Right kidney (tissue), 1 donor: ENCODE results near the gene FBXO41.
"Not testable (repeated sequence)": the region's sequence is repeated elsewhere in the genome, so short reads cannot be mapped to it uniquely, and the experiment has no call there.

Source experiments
- DNase-seq: peaks from one replicate; pipeline ENCODE4 v3.0.0-alpha.2; 2016

FBXO41 gene

DNA sequence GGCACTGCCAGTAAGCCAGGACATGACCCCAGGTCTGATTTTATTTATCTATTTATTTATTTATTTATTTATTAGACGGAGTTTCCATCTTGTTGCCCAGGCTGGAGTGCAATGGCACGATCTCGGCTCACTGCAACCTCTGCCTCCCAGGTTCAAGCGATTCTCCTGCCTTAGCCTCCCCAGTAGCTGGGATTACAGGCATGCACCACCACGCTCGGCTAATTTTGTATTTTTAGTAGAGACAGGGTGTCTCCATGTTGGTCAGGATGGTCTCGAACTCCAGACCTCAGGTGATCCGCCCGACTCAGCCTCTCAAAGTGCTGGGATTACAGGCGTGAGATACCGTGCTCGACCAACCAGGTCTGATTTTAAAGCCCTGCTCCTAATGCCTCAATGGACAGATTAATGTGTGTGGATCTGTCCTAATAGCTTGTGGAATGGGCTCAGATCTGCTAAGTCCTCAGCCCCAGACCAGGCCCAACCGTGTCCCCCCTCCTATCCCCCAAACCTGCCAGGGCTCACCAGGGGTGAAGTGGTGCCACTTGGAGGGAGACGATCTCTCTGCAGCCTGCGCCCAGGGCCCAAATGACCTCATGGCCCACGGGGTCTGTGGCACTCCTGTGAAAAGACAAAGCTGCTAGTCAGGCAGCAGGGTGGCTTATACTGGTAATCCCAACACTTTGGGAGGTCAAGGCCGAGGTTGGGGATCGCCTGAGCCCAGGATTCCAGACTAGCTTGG lies 21.4 kb downstream of the FBXO41 start:
- not testable (repeated sequence) for DNase-seq

DNA sequence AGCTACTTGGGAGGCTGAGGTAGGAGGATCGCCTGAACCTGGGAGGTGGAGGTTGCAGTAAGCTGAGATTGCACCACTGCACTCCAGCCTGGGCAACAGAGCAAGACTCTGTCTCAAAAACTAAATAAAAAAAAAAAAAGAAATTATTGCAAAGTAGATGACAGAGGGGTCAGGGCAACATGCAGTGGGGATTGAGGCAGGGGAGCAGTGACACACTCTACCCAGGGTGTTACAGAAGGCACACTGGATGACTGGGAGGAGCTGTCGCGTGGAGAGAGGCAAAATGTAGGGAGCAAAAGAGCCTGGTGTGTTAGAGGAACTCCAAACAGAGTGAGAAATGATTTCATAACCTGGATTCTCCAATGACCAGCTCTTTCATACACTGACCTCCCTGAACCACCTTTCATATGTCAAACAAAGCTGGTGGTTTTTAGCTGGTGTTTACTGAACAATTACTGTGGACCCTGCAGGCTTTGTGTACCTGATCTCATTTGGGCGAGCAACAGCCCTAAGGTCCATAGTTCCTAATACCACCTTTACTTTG lies 22.1 kb downstream of the FBXO41 start:
- no peak for DNase-seq

DNA sequence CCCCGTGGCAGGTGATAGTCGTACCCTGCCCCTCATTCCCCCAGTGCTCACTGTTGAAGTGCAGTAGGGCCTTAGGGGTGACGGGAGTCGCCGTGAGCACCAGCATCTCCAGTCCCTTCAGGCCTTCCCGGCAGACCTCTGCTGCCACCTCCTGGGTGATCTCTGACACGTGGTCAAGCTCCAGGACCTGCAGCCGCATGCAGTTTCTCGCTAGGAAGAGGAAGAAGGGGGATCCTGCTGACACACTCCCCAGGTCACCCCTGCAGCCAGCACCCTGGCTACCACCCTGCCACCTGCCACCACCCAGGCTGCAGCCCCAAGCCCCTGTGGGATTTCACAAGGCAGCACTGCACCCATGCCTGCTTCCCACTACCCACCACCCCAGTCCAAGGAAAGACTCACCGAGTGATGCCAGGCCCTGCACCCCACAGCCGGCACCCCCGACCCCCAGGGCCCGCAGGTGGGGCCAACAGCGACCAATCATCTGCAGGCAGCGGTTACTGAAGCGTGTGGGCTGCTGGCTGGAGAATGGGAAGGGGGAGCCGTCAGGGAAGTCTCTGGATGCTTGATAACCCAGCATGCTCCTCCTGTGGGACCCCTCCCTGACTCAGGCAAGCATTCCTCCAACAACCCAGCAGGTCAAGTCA lies 23.8 kb downstream of the FBXO41 start:
- no peak for DNase-seq

DNA sequence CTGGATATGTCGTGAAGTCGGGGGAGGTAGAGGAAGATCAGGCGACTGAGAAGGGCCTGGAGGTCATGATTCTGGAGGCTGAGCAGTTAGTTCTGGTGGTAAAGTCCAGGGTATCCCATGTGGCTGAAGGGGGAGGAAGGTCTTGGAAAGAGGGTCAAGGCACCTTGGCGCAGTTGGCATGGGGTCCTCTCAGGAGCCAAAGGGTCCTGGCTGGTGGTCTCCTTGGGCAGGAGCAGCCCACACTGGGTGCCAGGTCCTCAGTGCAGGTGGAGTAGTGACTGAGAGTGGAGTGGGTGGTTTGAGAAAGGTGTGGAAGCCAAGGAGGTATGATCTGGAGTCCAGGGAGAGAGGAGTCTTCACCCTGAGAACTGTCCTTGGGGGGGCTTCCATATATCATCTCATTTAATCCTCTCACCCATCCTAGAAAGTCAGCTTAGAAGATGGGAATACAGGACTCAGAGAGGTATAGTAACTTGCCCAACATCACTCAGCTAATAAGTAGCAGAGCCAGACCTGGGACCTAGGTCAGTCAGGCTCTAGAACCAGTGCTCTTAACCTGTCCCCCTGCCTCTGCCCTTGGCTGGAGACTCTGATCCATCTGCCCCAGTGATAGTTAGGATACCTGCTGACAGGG lies 24.5 kb downstream of the FBXO41 start:
- no peak for DNase-seq

DNA sequence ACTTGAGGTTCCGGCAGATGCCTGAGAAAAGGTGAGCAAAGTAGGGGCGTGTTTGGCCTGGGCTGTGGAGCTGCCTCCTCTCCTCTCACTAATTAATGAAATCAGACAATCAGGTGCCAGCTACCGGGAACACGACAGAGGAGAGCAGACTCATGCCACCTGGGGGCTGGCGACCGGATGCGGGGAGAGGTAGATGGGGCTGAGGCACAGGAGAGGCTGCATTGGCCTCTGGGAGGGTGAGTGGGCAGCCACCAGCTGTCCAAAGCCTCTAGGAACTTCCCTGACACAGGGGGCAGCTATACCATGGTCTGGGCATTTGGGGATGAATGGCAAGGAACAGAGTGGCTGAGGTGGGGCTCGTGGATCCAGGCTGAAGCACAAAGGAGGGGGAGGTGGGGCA lies 25.0 kb downstream of the FBXO41 start:
- no peak for DNase-seq

DNA sequence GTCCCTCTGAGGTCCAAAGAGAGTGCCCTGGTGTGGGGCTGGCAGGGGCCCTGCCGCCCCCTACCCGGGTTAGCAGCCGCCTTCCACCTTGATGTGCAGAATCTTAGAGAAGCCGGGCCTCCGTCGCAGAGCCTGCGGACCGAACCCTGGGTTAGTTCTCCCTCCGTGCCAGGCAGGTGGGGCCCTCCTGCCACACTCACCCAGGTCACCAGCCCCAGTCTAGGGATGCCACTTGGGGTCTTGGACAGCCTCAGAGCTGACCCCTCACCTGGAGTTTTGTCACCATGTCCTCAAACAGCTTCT lies 25.4 kb downstream of the FBXO41 start:
- DNase-seq = no peak

DNA sequence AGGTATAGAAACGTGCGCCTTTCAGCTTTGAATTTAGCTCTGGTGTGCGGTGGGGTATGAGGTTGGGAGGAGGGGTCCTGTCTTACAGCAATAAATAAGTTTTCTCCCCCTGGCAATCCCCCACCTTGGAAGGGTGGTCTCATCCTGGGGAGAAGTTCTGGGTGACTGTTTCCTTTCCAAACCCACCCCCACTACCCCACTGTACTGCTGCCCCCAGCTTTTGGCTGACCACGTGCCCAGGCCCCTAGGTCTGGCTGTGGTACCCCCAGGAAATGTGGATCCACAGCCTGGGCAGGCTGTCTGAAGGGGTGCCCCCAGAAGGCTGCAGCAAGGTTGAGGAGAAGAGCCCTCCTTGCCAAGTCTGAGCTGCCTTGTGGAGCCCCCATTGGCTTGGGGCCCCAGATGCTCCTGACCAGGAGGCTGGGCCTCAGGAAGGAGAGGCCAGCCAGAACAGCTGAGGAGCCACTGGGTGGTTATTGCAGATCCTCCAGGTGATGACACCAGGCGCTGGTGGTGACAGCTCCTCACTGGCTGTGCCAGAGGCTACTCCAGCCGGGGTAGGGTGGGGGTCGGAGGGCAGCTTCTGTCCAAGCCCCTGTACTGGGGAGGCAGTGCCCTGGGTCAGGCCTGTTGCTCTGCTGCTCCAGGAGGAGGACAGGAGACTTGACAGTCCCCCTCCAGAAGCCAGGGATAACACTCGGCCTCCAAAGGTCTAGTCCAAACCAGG lies 25.9 kb downstream of the FBXO41 start:
- no peak for DNase-seq

DNA sequence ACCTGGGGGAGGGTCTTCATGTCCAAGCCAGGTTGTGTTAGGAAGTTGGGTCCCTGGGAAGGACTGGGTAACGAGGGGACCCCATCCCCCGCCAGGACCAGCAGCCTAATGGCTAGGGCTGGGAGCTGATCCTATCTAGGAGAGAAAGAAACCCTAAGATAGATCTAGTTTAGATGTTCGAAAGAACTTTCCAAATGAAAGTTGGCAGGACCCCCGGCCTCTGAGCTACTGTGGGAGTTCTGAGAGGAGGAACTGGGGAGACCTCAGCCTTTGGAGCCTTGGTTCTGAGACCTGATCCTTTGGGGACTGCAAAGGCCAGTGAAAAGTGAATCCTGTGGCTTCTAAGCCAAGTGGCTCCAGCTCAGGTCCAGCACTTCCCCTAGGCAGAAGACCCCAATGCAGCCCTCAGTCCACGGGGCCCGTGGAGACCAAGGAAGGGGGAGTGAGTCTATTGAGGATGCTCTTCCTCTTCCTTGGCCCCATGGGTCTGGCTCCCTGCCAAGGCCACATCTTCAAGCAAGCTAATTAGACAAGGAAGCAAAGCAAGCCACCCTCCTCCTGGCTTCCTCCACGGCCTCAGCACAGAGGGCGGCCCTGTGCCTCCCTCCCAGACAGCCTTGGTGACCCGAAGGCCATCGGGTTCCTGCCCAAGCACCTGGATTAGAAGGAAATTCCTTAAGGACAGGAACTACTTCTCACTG lies 26.7 kb downstream of the FBXO41 start:
- DNase-seq = no peak

DNA sequence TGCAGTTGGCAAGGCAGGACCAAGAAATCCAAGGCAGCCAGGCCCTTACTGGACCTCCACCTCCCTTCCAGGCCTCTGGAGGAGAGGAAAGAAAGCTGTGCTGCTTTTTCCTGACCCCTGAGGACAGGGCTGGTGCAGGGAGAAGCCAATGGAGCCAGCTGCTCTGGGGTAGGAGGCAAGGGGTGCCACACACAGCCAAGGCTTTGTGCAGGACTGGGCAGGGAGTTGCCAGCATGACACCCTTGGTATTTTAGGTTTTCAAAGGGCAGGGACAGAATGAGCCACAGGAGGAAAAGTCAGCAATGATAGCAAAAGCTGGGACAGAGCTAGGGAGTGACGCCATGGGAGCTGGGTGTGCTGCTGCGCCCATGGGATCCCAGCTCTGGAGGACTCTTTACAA lies 27.3 kb downstream of the FBXO41 start:
- no peak for DNase-seq

DNA sequence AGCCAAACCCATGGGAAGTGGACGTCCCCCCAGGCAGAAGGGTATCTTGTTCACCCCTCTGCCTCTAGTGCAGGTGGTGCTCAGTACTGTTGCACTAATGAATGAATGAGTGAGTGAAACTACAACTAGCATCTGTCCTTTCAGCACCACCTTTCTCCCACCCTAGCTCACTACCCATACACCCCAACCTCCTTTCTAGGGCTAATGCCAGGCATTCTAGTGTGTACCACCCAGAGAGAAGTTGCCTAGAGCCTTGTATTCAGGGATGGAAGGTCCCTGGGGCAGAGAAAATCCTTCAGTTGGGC lies 27.7 kb downstream of the FBXO41 start:
- DNase-seq = no peak

DNA sequence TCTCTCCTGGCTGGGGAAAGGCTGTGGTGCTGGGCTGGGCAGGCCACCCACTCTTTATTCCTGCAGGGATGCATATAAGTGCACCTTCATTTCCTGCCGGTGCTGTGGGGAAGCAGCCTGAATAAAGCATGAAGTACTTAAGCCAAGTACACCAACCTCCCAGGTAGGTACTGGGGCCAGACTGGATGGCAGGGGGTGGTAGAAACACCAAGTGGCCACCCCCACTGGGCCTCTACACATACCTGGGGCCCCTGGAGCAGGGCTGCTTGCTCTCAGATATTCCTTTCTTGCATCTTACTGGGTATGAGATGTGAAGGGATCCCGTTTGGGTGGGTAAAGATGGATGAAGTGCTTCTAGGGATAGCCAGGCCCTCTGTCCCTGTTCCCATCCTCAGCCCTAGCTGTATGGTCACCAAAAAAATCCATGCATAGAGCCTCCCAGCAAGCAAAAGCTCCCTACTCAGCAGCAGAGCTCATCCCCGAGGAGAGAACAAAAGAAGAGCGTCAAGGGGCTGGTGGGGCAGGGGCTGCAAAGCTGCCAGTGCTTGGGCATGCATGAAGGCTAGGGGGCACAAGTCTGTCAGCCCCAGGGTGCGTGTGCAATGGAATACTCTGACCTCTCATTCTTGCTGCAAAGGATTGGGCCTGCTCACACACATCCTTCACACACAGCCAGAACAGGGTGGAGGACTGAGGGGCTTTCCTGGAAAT lies 28.2 kb downstream of the FBXO41 start:
- no peak for DNase-seq

DNA sequence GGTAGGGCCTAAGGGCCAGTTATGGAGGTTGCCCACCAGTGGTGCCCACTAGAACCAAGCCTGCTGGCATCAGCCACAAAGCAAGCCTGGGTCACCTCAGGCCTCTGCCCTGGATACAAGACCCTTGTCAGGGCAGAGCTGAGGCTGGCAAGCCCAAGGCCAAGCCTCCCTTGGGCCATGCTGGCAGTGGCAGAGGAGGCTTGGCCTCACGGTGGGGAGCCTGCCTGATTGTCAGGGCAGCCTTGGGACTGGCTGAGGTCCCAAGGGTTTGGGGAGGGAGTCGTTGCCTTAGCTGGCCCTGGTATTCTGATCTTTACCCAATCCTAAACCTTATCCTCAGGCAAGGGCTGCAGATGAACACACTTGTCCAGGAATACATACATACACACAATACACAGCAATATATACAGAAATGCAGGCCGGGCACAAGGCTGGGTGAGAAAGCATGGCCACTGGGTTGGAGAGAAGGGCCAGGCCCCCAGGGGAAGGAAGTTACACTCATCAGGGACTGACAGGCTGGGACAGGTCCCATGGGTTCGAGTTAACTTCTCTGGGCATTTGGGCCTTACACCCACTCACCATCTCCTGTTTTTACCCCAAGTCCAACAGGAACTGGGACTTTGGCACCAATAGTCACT lies 29.2 kb downstream of the FBXO41 start:
- no peak for DNase-seq

DNA sequence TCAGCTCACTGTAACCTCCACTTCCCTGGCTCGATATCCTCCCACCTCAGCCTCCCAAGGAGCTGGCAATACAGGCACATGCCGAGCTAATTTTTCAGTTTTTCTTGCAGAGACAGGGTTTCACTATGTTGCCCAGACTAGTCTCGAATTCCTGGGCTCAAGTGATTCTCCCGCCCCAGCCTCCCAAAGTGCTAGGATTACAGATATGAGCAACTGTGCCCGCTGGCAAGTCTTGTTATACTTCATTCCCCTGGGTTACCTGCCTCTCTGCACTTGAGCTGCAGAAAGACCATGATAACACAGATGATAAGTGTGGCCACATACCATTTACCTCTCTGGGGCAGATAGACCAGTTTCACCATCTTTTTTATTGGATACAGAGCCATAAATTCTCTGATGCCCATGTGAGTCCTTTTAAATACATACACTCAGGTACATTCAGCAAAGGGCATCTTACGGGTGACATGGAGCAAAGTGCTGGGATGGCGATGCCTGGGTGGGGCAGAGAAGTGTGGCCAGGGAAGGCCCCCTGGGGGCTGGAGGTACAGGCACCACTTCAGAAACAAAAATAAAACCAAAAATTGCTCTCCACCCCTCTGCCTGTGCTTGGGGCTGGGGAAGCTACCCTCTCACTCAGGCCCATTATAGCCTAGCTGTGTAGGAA lies 29.8 kb downstream of the FBXO41 start:
- DNase-seq = no peak

DNA sequence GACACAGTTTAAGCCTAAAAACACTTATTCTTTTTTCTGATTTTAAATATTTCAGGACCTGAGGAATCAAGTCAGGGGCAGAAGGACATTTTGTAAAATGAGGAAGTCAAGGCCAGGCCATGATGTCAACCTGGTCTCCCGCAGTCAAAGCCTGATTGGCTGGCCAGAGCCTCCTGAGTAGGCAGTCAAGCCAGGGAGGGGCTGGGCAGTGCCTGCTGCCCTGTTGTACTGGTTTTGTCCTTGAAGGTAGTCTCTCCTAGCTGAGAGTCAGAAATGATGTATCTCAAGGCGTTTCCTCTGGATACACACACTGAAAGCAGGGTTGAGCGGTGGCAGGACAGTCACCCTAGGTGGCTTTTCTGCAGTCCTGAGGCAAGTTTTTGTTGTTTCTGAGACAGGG lies 30.4 kb downstream of the FBXO41 start:
- DNase-seq = no peak

DNA sequence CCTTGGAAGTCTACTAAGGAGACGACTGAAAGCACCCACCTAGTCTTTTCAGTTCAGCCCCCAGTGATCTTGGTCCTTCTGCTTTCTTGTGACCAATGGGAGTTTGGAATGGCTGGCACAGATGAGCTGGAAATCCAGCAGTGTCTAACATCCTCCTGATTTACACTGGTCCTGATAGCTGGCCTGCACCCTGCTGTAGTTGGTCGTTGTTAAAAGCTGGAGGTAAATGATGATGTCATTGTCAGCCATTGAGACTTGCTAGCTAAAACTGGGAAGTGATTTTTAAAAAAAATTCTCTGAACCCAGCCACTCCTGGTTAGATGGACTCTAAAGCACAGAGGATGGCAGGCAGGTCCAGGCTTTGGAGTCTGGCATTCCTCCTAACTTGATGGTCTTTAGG lies 30.9 kb downstream of the FBXO41 start:
- DNase-seq = no peak

DNA sequence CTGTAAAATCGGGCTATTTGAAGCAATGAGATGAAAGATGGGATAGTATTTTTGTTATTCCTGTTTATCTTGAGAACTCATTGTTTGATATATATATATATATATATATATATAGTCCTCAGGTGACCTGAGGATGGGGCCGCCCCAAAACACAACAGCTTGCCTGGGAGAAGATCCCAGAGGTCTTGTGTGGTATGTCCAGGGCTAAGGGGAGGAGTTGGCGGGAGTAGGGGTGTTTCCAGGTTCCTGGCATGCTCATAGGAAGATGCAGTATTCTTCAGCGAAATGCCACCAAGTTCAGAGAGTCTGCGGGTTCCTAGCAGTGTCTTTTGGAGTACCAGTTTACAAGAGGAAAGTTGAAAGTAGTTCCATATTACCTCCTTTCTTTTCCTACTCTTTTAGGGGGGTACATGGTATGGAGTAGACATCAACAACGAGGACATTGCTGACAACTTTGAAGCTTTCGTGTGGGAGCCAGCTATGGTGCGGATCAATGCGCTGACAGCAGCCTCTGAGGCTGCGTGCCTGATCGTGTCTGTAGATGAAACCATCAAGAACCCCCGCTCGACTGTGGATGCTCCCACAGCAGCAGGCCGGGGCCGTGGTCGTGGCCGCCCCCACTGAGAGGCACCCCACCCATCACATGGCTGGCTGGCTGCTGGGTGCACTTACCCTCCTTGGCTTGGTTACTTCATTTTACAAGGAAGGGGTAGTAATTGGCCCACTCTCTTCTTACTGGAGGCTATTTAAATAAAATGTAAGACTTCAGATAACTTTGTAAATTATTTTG lies 31.8 kb downstream of the FBXO41 start:
- no peak for DNase-seq

DNA sequence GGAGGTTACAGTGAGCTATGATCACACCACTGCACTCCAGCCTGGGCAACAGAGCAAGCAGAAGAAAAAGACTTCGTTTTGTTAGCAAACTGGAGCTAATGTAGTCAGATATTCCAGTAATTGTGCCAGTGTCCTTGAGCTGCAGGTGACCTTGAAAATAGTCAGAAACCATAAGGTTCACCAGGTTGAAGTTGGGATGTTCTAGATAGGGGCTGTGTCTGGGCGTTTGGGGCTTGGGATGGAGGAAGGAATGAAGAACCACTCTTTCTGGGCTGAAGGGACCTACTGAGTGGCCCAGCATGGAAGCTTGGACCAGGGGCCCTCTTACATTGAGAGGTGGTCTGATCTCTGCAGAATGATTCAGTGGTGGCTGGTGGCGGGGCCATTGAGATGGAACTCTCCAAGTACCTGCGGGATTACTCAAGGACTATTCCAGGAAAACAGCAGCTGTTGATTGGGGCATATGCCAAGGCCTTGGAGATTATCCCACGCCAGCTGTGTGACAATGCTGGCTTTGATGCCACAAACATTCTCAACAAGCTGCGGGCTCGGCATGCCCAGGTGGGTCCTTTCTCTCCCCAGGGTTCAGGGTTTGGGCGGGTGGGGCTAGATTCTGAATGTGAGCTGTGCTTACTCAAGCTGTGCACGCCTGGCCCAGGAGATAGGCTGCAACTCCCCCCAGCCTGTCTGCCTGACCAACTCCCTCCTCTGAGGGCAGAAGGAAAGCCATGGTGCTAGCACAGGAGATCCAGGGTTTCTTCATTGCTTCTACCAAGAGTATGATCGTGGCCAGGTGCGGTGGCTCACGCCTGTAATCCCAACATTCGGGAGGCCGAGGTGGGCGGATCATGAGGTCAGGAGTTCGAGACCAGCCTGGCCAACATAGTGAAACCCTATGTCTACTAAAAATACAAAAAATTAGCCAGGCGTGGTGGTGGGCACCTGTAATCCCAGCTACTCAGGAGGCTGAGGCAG lies 33.1 kb downstream of the FBXO41 start:
- DNase-seq = no peak

DNA sequence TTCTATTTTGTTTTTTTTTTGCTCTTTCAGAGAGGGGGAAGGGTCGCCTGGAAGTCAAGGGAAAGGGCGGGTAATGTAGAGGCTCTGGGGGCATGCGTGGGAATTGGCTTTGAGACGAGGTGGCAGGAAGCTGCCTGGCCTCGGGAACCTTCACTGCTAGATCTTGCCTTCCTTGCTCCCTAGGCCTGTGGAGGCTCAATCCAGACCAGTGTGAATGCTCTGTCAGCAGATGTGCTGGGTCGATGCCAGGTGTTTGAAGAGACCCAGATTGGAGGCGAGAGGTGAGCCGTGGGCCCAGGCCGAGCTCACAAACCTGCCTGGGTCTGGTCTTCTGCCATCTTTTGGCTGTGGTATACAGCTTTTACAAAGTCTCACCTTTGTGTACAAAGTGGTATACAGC lies 34.6 kb downstream of the FBXO41 start:
- no peak for DNase-seq

DNA sequence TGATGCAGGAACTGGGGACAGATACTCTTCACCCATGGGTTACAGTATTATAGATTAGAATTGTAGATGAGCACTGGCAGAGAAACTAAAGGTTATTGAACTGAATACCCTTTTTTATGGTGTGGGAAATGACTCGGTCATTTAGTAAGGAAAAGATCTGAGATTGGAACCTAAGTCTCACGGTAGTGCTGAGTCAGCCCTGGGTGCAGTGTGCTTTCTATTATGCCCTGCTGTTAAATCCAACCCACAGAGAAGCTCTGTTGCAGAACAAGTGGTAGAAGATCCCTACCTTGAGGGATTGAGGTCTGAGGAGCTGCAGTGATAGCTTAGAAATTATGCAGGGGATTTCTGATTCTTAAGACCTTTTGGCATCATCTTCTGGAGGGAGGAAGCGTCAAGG lies 37.4 kb downstream of the FBXO41 start:
- no peak for DNase-seq
